Subcutaneous adipose tissue (tissue), 4 donors: ENCODE results near the gene RHOC. TPM values are rescaled to one million over a fixed set of nuclear protein-coding genes. Genes with fewer than 3 reads are reported as not detected.

Source experiments
- total RNA-seq, 4 donors: library from RNA; depleted of rRNA; stranded (reverse); fragments of >200 nt; gene quantifications; one replicate each; pipeline ENCODE4 v1.1.0, GENCODE V29; 2016
- TF ChIP-seq, protein P1 (sequence below): fragments of 450-650 bp; IDR thresholded peaks from one replicate; pipeline ENCODE4 v1.5.1; 2016; ENCODE audit warnings: low read depth, mild to moderate bottlenecking, control low read depth, antibody characterized with exemption, moderate library complexity

The RHOC gene
- total RNA-seq, 4 donors from 2014 or later, result 114 to 201 (median 136) TPM

DNA sequence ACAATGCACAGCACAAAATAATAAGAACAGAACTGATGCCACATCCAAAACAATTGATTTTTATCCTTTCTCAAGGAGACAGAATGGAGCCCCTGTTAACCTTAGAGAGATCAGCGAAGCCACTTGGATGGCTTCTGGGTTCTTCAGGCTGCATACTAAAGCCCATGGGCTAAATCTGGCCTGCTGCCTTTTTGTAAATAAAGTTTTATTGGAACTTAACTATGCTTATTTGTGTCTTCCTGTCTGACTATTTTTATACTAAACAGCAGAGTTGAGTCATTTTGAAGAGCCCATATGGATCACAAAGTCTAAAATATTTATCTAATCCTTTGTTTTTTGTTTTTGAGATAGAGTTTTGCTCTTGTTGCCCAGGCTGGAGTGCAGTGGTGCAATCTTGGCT, 24.5 kb upstream of the RHOC start:
- TF ChIP-seq, protein P1, sequence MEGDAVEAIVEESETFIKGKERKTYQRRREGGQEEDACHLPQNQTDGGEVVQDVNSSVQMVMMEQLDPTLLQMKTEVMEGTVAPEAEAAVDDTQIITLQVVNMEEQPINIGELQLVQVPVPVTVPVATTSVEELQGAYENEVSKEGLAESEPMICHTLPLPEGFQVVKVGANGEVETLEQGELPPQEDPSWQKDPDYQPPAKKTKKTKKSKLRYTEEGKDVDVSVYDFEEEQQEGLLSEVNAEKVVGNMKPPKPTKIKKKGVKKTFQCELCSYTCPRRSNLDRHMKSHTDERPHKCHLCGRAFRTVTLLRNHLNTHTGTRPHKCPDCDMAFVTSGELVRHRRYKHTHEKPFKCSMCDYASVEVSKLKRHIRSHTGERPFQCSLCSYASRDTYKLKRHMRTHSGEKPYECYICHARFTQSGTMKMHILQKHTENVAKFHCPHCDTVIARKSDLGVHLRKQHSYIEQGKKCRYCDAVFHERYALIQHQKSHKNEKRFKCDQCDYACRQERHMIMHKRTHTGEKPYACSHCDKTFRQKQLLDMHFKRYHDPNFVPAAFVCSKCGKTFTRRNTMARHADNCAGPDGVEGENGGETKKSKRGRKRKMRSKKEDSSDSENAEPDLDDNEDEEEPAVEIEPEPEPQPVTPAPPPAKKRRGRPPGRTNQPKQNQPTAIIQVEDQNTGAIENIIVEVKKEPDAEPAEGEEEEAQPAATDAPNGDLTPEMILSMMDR, result no peak

DNA sequence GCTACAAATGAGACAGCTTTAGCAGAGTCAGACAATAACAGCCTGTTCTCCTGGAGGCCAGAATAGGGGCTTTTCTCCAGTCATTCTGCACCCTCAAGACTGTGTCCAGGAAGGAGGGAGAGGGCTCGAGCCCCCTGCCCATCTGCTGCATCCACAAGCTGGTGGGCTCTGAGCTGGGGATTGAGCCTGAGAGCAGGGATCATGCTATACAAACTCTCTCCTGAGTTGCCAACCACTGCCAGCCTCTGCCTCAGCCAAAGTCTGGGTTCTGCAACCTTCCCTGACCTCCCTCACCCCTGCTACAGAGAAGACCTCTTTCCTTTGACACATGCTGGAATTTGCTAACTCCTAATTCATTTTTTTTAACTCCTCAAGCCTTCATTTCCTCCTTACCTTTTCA, 23.0 kb upstream of the RHOC start:
- TF ChIP-seq, protein P1, result no peak

DNA sequence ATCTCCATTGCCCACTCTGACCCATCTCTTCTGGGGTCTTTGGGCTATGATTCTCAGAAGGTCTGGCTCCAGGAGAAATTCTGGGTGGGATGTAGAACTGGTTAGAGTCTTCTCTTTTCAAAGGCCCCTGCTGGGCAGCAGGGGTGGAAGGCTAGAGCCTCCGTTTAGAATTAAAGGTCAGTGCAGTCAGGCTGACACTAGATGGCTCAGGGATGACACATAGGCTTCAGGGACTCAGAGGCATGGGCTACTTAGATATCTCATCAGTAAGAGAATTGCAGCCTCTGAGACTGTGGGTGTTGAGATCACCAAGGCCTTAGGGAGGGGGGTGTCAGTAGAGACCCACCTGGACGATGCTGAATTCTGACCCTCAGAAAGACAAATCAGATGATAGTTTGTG, 20.8 kb upstream of the RHOC start:
- TF ChIP-seq, protein P1, result no peak

DNA sequence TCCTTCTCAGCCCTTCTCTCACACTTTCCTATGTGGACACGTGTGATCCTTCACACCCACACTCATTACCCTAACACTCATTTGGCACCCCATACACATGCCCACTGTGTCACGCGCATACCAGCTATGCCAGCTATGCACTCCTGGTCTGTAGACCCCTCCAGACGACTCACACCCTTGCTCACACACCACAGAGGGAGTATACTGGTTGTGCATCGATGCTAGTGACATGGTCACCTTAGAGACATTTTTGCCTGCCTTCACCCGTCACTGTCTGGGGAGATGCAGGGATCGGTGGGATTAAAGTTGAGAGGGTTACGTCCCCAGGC, 16.5 kb upstream of the RHOC start:
- TF ChIP-seq, protein P1, result no peak

DNA sequence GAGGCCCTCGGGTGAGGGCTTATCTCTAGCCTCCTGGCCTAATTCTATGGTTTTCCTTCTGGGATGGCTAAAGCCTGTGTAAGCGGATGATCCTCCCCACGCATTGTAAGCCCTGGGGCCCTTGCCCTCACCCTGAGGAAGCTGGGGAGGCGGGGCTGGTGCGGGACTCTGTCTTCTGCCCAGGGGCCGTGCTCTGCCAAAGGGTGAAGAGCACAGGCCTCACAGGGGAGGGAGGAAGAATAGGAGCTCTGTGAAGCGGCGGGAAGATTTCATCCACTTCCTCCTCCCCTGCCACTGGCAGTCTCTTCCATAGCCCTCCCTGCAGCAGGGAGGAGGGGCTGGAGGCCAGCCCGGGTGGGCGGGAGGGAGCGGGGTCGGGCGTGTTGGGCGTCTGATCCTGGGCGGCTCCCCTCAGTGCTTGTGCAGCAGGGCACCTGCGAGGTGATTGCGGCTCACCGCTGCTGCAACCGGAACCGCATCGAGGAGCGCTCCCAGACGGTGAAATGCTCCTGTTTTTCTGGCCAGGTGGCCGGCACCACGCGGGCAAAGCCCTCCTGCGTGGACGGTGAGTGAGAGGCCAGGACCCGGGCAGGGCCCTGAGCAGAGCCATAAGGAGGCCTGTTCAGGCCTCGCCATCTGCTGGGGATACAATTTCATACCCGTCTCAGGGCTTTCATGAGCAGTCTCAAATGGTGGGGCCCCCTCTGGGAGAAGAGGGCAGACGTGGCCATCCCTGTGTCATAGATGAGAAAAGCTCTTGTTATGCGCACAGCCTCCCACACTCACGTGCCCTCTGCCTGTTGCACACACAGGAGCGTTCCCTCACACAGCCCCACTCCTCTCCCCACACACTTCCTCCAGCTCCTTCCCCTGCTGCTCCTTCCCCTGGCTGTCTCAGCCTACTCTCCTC, 15.9 kb upstream of the RHOC start:
- TF ChIP-seq, protein P1, result no peak

DNA sequence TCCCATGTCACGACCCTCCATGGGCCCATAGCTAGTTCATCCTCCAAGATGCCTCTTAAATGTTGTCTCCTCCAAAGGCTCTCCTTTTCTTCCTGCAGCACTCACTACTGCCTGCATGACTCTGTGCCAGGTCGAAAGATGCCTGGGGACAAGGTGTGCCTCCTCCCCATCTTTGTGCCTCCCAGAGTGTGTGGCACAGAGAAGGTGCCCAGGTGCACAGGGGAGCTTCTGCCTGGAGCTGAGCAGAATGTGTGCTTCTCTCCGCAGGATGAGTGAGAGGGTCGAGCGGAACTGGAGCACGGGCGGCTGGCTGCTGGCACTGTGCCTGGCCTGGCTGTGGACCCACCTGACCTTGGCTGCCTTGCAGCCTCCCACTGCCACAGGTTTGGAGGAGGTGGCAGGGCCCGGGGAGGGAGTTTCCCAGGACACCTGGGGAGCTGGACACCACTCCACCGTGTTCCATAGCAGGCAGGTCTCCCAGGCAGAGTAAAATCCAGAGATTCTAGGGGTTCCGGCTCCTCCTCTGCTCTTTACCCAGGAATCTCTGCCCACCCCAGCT, 15.1 kb upstream of the RHOC start:
- TF ChIP-seq, protein P1, result no peak

DNA sequence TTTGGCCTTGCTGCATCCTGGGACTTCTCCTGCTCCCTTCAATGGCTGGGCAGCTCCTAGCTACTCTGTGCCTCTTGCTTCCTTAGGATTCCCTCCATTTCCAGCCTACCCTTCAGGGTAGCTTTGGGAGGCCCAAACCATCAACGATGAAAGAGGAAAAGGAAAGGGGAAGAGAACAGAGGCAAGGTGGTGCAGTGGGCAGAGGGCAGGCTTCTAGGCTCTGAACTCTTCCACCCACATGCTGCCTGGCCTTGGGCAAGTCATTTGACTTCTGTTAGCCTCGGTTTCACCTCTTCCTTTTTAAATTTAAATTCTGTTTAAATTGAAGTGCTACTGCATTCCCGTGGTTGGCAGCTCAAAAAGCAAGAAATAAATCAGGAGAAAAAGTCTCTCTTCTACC, 13.9 kb upstream of the RHOC start:
- TF ChIP-seq, protein P1, result no peak
